Upper lobe of left lung (tissue), 4 donors: Measurements from ENCODE around the gene WSB2.

Source experiments
- EP300 ChIP-seq, 4 donors: sonication (generic); formaldehyde crosslinking; IDR thresholded peaks; one replicate each; pipeline ENCODE4 v1.5.1; 2017; ENCODE audit warnings: antibody characterized with exemption in 4 of 4, control low read depth in 2 of 4
- TF ChIP-seq, protein P1 (sequence below), 6 experiments: fragments of 450-650 bp in 4 of 6; fragments of 200-600 bp in 2 of 6; sonication (generic) in 2 of 6; IDR thresholded peaks; one replicate each; pipeline ENCODE4 v1.5.1; 2016 to 2019; ENCODE audit warnings: antibody characterized with exemption in 6 of 6

DNA sequence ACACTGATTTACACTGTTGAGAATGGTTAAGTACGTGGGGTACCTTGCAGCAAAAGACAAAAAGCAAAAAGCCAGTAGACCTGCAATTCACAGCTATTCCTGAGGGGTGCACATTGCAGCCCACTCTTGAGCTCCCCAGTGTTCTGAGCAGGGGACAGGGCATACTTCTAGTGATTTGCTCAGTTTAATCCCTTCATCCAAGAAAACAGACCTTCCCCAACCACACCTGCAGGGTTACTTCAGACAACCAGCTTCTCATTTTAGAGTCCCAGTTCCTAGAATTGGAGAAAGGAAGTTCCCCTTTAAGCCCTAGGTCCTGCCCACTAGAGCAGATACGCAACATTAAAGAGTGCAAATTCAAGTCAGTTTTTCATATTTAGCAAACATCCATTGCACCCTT is 3.6 kb upstream of the WSB2 start:
- TF ChIP-seq EP300 (IDR thresholded peaks at IDR 0.05), result no peak
- TF ChIP-seq, protein P1, sequence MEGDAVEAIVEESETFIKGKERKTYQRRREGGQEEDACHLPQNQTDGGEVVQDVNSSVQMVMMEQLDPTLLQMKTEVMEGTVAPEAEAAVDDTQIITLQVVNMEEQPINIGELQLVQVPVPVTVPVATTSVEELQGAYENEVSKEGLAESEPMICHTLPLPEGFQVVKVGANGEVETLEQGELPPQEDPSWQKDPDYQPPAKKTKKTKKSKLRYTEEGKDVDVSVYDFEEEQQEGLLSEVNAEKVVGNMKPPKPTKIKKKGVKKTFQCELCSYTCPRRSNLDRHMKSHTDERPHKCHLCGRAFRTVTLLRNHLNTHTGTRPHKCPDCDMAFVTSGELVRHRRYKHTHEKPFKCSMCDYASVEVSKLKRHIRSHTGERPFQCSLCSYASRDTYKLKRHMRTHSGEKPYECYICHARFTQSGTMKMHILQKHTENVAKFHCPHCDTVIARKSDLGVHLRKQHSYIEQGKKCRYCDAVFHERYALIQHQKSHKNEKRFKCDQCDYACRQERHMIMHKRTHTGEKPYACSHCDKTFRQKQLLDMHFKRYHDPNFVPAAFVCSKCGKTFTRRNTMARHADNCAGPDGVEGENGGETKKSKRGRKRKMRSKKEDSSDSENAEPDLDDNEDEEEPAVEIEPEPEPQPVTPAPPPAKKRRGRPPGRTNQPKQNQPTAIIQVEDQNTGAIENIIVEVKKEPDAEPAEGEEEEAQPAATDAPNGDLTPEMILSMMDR (IDR thresholded peaks at IDR 0.05), result no peak
